Measurements from ENCODE around the gene KHSRP. TPM values are rescaled to one million over a fixed set of nuclear protein-coding genes. Genes with fewer than 3 reads are reported as not detected.
A peak's percentile ranks its signal among the peaks of the same experiment; 100 is the strongest.

Gene KHSRP
- total and polyA plus RNA-seq, 2 of the 13 experiments (the other 11 are each of a cell fraction or from before 2014, with no cell fraction given), result 72.1 to 129 TPM

GRCh38 chr19:6402058-6402457 is 22.6 kb downstream of the KHSRP start (continued):
- no peak for TF ChIP-seq PRPF4 (IDR thresholded peaks at IDR 0.05; ENCODE audit: low read depth, low read length, poor library complexity, severe bottlenecking)
- no peak for TF ChIP-seq YEATS4 (CRISPR knock-in tag; IDR thresholded peaks at IDR 0.05; ENCODE audit: borderline replicate concordance)
- no peak for TF ChIP-seq ZNF841 (CRISPR knock-in tag; IDR thresholded peaks at IDR 0.05; ENCODE audit: borderline replicate concordance)
- TF ChIP-seq ZNF703 (CRISPR knock-in tag; IDR thresholded peaks at IDR 0.05; ENCODE audit: borderline replicate concordance), result no peak
- no peak for TF ChIP-seq U2AF2 (IDR thresholded peaks at IDR 0.05; ENCODE audit: low read depth, low read length)
- no peak for TF ChIP-seq AHR (CRISPR knock-in tag; IDR thresholded peaks at IDR 0.05)
- no peak for TF ChIP-seq ZNF513 (CRISPR knock-in tag; conservative IDR thresholded peaks at IDR 0.05)
- peak; percentile 32; the same call in 1 of the 2 replicates for TF ChIP-seq MAX (IDR thresholded peaks at IDR 0.05)
- TF ChIP-seq LRRFIP1 (CRISPR knock-in tag; conservative IDR thresholded peaks at IDR 0.05), result no peak
- TF ChIP-seq RNF2 (conservative IDR thresholded peaks at IDR 0.05; ENCODE audit: low read depth), result no peak
- no peak for TF ChIP-seq ZMAT5 (CRISPR knock-in tag; IDR thresholded peaks at IDR 0.05; ENCODE audit: borderline replicate concordance, low read depth)
- TF ChIP-seq ZNF710 (CRISPR knock-in tag; IDR thresholded peaks at IDR 0.05; ENCODE audit: borderline replicate concordance), result no peak
- peak; percentile 59 for TF ChIP-seq MNT (IDR thresholded peaks at IDR 0.05)
- no peak for TF ChIP-seq ZNF564 (CRISPR knock-in tag; IDR thresholded peaks at IDR 0.05)
- TF ChIP-seq HNF4G (IDR thresholded peaks at IDR 0.05; ENCODE audit: borderline replicate concordance, low read depth, low read length), result no peak
- no peak for TF ChIP-seq HNF4G (CRISPR knock-in tag; IDR thresholded peaks at IDR 0.05; ENCODE audit: borderline replicate concordance, low read depth)
- no peak for TF ChIP-seq ZFAT (CRISPR knock-in tag; conservative IDR thresholded peaks at IDR 0.05)
- TF ChIP-seq MIER3 (CRISPR knock-in tag; IDR thresholded peaks at IDR 0.05; ENCODE audit: borderline replicate concordance), result no peak
- TF ChIP-seq ZNF160 (CRISPR knock-in tag; IDR thresholded peaks at IDR 0.05), result no peak
- no peak for TF ChIP-seq MYNN (CRISPR knock-in tag; IDR thresholded peaks at IDR 0.05; ENCODE audit: low read depth)
